Superior temporal gyrus (tissue), 1 donor: ENCODE data around the gene MIPOL1.

Source experiments
- DNase-seq: peaks from one replicate; pipeline ENCODE4 v3.0.0-alpha.2; 2016; ENCODE audit errors: extremely low spot score

The MIPOL1 gene

DNA sequence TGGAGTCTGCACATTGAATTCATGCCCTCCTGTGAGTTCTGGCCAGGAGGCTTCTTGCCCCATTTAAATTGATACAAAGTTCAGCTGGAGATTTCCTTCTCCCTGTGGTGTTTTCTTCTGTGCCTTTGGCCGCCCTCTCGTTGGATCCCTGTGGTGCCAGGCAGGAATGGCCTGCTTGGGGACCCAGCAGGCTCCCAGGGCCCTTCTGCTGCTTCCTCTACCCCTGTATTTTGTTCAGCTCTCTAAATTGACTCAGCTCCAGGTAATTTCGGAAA, 200.1 kb downstream of the MIPOL1 start:
- DNase-seq: no peak

DNA sequence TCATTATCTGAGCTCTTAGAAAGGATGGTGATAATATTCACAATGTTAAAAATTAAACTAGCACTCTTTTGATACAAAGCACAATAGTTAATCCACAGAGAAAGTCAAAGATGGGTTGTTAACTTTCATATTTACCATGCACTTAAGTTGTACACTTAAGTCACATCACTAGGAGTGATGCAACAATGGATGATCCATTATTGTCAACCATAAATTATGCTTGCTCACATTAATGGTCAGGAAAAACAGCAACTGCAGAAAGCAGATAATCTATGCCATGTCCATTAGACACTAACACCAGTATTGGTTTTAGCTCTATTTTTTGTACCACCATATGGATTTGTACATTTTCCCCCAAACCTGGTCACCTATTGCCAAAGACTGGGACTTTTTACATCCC, 201.8 kb downstream of the MIPOL1 start:
- DNase-seq: no peak

DNA sequence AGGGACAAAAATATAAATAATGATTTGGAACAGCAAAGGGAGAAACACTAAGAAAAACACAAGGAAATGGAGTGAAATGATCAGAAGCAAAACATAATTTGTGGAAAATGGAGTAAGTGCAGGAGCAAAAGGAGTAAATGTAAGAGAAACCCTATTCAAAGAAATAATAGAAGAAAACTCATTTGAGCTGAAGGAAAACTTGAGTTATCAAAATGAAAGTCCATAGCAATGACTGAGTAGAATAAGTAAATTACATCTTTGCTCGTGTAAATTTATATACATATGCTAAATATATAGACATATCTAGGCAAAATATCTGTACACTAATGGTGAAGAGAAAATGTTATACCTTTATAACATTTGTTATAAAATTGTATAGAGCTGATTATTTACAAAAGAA, 203.4 kb downstream of the MIPOL1 start:
- no peak for DNase-seq

DNA sequence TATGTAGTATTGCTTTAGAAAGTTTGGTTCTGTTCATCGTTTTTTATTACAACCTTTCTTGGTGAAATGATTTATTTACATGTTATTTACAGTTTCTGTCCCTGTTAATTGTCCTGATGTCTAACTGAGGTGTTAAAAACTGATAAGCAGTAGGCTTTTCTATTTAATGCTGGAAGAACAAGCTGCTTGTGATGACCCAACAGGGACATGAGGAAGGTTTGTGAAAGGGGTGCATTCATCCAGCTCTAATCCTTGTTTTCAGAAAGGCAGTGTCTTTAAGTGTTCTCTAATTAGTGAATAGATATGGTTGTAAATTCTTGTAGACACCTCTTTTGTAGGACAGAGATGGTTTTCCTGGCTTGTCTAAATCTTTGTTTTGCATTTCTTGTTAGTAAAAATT, 205.9 kb downstream of the MIPOL1 start:
- DNase-seq: no peak

DNA sequence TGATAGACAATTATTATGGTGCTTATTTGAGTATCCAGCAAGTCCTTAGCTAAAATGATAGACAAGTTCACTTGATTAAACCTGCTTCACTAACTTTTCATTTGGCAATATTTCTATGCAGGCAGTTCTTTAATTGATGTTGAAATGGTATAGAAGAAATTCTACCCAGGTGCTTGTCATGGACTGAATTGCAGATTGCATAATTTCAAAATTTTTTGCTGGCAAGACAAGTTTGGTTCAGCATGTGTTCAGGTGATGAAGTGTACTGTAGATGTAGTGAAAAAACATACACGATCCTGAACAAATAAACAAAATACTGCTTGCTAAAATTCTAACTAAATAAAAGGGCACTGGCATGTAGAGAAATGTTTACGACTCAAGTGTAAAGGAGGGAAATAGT, 208.4 kb downstream of the MIPOL1 start:
- DNase-seq: no peak

DNA sequence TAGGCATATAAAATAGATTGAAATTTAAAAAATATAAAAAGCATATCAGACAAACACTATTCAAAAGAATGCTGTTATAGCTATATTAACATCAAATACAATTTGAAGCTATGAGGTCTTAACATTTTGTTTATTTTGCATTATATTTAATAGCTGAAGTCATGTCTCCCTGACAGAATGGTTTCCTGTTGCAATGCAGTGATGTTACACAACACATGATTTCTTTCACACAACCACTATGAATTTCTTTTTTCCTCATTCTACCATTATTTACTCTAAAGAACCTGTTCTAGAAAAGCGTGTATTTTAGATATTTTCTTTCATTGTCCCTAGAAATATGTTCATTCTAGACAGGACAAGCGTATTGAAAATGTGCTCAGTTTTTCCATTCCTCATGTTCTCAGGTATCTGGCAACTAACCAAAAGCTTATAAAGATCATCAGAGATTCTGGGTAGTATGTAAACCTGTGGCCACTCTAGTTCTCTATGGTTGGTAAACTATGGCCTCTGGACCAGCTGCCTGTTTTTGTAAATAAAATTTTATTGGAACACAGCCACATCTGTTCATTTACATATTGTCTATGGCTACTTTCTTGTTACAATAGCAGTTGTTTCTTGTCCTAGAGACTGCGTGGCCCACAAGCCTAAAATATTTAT, 213.5 kb downstream of the MIPOL1 start:
- DNase-seq: no peak

DNA sequence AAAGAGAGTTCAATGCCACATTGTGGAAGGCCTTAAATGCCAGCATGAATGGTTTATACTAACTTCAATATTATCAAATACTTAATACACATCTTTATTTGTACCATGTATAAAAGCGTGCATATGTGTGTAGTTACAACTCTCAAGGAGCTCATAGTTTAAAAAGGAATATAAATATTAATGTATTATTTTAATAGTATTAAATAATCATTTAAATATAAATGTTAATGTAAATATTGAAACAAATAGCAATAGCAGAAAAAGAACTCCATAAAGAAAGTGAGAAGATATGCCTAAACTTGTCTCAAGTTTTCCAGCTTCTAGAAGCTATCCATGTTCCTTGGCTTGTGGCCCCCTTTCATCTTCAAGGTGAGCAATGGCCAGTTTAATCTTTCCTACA, 215.3 kb downstream of the MIPOL1 start:
- no peak for DNase-seq

DNA sequence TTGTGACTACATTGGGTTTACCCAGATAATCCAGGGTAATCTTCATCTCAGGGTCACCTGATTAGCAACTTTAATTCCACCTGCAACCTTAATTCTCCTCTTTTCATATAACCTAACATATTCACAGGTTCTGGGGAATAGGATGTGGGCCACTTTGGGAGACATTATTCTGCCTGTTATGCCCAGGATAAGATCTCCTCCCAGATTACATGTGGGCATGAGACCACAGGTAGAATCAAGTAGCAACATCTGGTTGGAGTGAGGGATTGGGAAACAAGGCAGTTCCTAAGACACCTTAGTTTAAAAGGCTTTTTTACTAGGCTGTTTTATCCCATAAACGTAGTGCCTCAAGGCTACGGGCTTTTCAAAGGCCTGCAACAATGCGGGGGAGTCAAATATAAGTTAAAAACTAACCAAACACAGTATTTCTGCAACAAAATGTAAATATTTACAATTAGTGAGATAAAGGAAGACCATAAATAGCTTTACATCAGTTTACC, 215.8 kb downstream of the MIPOL1 start:
- DNase-seq: no peak

DNA sequence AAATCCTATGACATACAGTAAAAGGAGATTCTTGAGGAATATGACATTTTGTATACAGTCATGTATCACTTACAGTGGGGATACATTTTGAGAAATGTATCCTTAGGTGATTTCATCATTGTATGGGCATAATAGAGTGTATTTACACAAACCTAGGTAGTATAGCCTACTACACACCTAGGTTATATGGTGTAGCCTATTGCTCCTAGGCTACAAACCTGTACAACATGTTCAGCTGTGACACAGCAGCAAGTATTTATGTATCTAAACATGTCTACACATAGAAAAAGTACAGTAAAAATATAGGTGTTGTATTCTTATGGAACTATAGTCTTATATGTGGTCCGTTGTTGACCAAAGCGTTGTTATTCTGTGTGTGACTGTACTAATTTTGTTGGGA, 218.5 kb downstream of the MIPOL1 start:
- DNase-seq: no peak

DNA sequence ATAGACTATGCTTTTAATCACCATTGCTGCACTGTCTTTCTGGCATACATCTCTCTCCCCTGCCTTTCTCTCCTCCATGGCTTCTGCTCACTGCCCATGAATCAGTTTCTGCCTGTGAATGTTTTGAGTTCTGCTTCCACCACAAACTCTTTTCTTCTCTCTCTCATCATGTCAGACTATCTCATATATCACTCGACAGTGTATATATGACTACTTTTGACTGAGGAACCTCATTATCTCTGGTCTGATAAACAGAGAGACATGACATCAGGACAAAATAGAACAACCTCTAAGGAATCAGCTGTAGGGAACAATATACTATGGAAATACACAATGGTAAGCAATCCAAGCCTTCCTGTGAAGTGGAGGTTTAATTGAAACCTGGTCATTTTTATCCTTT, 219.4 kb downstream of the MIPOL1 start:
- no peak for DNase-seq

DNA sequence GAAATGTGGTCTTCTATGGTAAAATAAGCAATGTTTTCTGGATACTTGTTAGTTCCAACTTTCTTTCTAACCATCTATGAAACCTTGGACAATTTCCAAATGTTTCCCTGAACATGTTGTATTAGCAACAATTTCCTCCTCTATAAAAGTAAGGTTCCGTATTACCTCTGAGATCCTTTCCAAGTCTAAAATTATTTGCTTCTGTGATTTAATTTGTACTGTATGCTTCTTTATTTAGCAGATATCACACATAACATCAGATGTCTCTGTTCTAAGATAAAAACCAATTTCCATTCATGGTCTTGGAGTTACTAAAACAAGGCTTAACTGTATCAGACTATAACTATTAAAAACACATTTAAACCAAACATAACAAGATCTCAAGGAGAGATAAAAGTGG, 220.1 kb downstream of the MIPOL1 start:
- no peak for DNase-seq

DNA sequence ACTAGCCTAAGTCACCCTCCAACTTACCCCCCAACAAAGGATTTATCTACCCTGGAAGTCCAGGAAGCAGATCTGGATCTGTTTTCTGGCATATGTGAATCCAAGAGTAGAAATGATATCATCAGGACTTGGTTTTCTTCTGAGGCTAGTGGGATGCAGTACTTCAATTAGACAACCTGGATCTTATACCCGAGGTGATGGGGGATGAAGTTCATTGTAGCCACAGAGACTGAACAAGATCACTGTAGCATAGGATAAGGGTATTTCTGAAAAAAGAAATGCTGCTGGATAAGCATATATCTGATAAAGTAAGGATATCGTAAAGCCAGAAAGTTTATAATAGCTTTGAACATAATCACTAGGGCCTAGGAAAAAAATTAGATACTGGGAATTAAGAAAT, 222.9 kb downstream of the MIPOL1 start:
- no peak for DNase-seq

DNA sequence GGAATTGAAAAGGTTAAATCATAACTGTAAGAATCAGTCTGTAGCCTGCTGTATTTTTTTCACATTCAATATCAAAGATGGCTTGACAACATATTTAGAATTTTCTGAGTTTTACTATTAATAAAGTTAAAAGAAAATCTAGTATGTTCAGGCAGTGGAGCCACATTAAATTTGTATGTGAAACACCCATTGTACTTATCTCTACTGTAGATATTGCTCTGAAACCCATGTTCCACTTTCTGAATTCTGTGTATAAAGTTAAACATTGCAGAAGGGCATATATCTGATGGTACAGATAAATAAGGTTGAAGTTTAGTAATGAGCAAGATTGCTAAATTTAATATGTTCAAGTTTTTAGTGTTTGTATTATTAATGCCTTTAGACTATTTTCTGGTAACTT, 224.6 kb downstream of the MIPOL1 start:
- DNase-seq: no peak

DNA sequence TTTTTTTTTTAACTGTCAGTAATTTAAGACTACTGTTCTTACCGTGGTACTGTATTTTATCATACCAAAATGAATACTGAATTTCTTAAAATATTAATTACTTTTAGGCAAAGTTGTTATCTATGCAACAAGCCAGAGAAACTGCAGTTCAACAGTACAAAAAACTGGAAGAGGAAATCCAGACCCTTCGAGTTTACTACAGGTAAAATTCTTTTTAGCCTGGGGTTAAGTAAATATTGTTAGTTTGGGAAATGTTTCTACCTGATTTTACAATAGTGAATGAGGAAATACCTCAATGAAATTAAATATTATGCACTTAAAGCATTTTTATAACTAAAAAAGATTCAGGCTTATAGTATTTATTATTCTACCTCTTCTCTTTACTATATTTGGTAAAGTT, 225.0 kb downstream of the MIPOL1 start:
- DNase-seq: no peak

DNA sequence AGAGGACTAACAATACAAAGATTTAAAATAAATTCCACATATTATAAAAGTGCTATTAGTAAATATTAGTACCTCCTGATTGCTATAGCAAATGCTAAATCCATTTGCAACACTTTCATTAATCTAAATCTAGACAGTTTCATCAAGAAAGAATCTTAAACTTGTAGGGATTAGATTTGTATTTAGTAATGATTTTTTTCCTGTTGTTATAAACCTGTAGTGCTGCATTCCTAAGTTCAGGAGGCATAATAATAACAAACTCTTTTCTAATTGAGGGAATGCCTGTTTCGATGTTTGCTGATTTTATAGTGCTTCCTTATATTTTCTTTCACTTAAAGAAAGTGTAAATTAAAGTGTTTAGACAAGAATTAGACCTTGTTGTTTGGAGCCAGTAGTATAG, 231.2 kb downstream of the MIPOL1 start:
- DNase-seq: no peak

DNA sequence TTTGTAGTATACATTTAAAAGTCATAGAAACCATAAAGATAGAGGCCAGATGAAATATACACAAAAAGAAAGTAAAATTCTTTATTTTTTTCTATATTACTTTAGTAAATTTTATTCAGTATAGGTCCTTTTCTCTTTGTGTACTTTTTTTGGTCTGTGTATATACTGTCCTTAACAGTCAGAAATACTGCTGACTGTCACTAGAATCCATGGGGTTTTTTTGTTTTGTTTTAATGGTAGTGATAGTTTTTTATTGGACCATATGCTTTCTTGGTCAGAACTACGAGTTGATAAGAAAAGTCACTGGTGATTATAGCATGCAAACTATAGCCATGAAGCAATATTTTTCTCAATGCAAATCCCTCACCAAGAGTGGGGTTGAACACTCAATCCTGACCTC, 231.9 kb downstream of the MIPOL1 start:
- DNase-seq: no peak

DNA sequence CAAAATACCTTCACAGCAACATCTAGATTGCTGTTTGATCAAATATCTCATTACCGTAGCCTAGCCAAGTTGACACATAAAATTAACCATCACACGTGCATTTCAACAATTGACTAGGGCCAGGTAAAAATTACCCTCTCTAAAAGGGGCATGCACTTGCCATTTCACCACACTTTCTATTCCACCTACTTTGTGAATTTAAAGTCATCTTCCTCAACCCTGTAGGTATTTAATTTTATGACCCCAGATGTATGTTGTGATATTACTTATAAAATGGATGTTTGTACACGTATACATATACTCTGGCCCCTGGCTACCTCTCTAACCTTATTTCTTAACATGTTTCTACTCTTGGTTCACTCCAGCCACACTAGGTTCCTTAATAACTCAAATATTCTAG, 237.1 kb downstream of the MIPOL1 start:
- DNase-seq: no peak

DNA sequence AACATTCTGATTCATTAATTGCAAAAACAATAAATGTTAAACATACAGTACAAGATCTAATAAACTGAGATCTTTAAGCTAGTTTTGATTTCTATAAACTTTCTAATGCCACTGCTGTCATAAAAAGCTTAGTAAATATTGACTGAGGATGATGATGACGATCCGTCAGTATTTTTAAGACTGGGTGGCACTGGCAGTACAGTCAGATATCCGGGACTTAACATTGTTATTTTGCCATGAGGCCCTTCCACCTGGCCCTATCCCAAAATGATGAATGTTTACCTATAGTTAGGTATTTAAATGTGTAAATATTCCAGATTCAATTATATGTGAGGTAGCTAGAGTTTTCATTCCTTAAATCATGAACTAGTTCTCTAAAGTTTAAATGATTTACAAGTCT, 238.8 kb downstream of the MIPOL1 start:
- DNase-seq: no peak

DNA sequence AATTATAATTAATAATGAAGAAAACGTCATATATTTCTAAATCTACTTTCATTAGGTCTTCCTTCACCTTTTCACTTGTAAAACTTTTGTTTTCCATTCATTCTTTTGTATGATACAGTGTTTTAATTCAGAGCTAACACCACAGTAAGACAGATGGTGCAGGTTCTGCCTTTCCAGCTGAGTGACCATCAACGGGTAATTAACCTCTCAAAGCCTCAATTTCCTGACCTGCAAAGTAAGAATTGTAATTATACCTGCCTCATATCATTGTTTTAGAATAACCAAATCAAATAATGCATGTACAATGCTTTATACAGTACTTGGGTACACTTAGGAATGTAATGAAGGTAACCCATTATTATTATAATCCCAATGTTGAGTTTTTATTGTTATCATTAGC, 239.8 kb downstream of the MIPOL1 start:
- no peak for DNase-seq

DNA sequence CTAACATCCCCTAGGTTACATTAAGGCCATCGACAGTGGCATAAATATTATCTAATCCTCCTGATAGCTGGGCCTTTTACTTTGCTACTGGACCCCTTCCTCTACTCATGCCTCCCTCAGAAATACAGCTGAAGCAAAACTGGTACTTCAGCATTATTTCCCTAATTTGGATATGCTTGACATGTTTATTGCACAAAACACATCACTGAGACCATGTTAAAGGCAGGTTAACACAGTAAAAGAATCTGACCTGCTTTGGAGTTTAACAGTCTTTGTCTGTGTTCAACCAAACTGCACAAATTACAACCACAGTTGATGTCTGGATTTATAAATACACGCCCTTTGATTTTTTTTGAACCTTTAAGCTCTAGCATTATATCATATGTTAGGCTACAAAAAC, 240.7 kb downstream of the MIPOL1 start:
- DNase-seq: no peak

DNA sequence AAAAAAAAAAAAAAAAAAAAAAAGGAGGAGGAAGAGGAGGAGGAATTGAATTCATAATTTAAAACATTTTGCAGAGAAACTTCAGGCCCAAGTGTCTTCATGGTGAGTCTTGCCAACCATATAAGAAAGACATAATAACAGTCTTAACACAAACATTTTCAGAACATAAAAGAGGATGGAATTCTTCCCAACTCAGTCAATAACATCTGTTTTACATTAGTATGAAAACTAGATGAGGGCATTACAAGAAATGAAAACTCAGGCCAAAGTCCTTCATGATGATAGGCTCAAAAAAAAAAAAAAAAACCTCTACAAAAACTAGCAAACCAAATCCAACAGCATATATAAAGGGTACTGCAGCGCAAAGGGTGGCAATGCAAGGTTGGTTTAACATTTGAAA, 245.7 kb downstream of the MIPOL1 start:
- DNase-seq: no peak

DNA sequence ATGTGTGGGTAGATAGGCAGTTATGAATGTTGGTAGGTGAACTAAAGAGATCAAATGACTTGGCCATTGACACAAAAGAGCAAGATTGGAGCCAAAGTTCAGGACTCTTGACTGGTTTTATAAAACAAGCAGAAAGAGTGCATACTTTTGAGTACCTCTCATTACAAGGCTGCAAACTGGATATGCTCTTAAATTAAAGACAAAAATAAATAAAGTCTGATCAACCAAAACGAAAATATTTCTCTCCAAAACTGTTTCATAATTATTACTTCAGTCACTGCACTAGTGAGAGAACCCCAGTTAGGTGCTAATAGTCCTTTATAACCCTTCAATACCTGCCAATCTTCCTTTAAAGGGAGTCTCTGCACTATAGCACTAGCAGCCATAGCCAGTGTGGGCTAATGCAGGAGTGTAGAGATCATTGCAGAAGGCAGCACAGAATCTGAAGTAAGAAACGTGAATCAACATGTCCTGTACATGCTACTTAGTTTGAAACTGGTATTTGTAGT, 250.2 kb downstream of the MIPOL1 start:
- DNase-seq: no peak

DNA sequence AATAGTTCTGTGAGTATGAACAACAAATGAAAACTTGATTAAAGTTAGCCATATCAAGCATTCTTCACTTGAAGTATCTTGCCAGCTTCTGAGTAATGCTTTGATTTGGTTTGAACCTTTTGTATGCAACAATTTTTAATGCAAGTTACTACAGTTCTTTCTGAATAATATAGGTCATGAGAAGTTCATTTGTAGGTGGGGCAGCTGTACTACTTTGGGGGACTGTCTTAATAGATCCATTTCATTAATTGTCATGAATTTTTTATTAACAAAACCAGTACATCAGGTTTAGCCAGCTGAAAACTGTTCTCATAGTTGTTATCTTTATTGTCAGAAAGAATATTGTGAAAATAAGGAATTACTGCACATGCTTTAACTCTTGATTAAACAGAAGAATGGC, 254.6 kb downstream of the MIPOL1 start:
- no peak for DNase-seq

DNA sequence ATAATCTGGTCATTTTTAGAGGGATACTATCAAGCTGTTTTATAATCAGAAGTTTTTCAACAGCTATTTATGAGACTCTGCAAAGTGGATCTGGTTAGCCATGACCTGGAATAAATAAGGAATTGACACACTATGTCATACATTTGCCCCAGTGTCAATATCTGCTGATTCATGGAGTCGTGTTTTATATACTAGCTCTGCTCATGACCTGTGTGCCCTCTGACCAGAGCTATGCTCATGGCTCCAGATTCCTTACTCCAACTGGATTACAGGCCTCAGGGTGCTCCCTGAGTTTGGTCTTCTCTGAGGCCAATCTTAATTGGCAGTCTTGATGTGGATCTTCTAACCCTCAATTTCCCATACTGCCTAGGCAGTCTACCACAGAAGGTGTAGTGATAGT, 256.2 kb downstream of the MIPOL1 start:
- no peak for DNase-seq
